Suprapubic skin (tissue), 4 donors: ENCODE results near the gene CADPS2. TPM values are rescaled to one million over a fixed set of nuclear protein-coding genes. Genes with fewer than 3 reads are reported as not detected.

Source experiments
- DNase-seq, 2 donors: peaks; one replicate each; pipeline ENCODE4 v3.0.0-alpha.2; 2019; ENCODE audit warnings: low spot score in 2 of 2
- H3K27ac ChIP-seq: fragments of 200-600 bp; sonication (generic); one replicate; pipeline ENCODE4 v1.5.1; 2019
- H3K27me3 ChIP-seq: fragments of 200-600 bp; sonication (generic); one replicate; pipeline ENCODE4 v1.5.1; 2019
- H3K36me3 ChIP-seq: fragments of 200-600 bp; sonication (generic); one replicate; pipeline ENCODE4 v1.5.1; 2019
- H3K4me1 ChIP-seq: fragments of 200-600 bp; sonication (generic); one replicate; pipeline ENCODE4 v1.5.1; 2019
- H3K4me3 ChIP-seq: fragments of 200-600 bp; sonication (generic); one replicate; pipeline ENCODE4 v1.5.1; 2019; ENCODE audit warnings: mild to moderate bottlenecking
- H3K9me3 ChIP-seq: fragments of 200-600 bp; sonication (generic); one replicate; pipeline ENCODE4 v1.5.1; 2019
- EP300 ChIP-seq: sonication (generic); formaldehyde crosslinking; IDR thresholded peaks from one replicate; pipeline ENCODE4 v1.6.1; 2017; ENCODE audit warnings: antibody characterized with exemption
- POLR2A ChIP-seq, 2 donors: fragments of 450-650 bp; IDR thresholded peaks; one replicate each; pipeline ENCODE4 v1.6.1; 2017; ENCODE audit warnings: antibody characterized with exemption in 2 of 2, mild to moderate bottlenecking in 2 of 2, moderate library complexity in 2 of 2
- POLR2AphosphoS5 ChIP-seq, 3 donors: sonication (generic); formaldehyde crosslinking; IDR thresholded peaks; one replicate each; pipeline ENCODE4 v1.6.1; 2017; ENCODE audit warnings: antibody characterized with exemption in 3 of 3
- WGBS: methylation state at CpG from one replicate; pipeline ENCODE4 v1.1.5; 2018; 5-methylcytosine and 5-hydroxymethylcytosine counted together
- total RNA-seq, 4 donors: library from RNA; depleted of rRNA; stranded (reverse); fragments of >200 nt; gene quantifications; one replicate each; pipeline ENCODE4 v1.1.0, GENCODE V29; 2016
- TF ChIP-seq, protein P1 (sequence below), 2 donors: fragments of 200-600 bp in 1 of 2; fragments of 450-650 bp in 1 of 2; sonication (generic) in 1 of 2; IDR thresholded peaks; one replicate each; pipeline ENCODE4 v1.5.1; 2016 to 2019; ENCODE audit warnings: antibody characterized with exemption in 2 of 2, mild to moderate bottlenecking in 1 of 2, moderate library complexity in 1 of 2

Gene CADPS2
- total RNA-seq, 4 donors from 2014 or later = 3.9 to 9.8 (median 8.1) TPM

DNA sequence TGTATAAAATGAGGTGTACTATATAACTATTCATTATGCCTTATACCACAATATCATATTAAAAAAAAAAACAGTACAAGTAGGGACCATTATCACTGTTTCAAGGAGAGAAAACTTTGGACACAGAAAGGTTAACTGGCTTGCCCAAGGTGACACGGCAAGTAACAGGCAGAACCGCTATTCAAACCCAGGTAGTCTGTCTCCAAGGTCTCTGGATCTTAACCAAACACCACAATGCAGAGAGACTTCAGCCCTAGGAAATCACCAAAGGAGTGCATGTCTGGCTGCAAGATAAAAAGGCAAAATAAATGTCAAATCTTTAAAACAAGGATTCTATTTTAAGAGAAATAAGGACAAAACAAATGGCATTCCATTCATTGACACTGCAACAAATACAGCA is 56.3 kb downstream of the CADPS2 start:
- 72% methylated on average over 2 of the region's 2 CpGs for WGBS
- H3K27ac ChIP-seq = no peak overlapping the region
- no peaks in the 10 kb centered on the region for H3K27me3 ChIP-seq
- no peak overlapping the region for H3K4me3 ChIP-seq
- H3K9me3 ChIP-seq = no peaks in the 10 kb centered on the region
- no peaks in the 10 kb centered on the region for H3K4me1 ChIP-seq
- no peak for DNase-seq
- no peaks in the 10 kb centered on the region for H3K36me3 ChIP-seq
- no peak for TF ChIP-seq POLR2AphosphoS5 (IDR thresholded peaks at IDR 0.05)
- no peak for TF ChIP-seq EP300
- TF ChIP-seq, protein P1, sequence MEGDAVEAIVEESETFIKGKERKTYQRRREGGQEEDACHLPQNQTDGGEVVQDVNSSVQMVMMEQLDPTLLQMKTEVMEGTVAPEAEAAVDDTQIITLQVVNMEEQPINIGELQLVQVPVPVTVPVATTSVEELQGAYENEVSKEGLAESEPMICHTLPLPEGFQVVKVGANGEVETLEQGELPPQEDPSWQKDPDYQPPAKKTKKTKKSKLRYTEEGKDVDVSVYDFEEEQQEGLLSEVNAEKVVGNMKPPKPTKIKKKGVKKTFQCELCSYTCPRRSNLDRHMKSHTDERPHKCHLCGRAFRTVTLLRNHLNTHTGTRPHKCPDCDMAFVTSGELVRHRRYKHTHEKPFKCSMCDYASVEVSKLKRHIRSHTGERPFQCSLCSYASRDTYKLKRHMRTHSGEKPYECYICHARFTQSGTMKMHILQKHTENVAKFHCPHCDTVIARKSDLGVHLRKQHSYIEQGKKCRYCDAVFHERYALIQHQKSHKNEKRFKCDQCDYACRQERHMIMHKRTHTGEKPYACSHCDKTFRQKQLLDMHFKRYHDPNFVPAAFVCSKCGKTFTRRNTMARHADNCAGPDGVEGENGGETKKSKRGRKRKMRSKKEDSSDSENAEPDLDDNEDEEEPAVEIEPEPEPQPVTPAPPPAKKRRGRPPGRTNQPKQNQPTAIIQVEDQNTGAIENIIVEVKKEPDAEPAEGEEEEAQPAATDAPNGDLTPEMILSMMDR (IDR thresholded peaks at IDR 0.05) = no peak
- no peak for TF ChIP-seq POLR2A (IDR thresholded peaks at IDR 0.05)

DNA sequence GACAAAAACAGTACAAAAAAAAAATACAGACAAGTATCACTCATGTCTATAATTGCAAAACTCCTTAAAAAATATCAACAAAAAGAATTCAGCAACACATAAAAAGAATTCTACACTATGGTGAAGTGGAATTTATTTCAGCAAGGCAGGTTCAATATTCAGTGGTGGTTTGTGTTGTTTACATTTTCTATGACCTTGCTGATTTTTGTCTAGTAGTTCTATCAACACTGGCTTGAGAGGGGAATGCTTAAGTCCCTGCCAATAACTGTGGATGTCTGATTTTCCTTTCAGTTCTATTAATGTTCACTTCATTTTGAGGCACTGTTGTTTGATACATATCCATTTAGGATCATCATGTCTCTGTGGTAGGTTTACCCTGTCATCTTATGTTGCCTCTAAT is 58.5 kb downstream of the CADPS2 start:
- TF ChIP-seq POLR2AphosphoS5 (IDR thresholded peaks at IDR 0.05) (no peak), POLR2A (IDR thresholded peaks at IDR 0.05) (no peak), EP300 (no peak)
- TF ChIP-seq, protein P1 (IDR thresholded peaks at IDR 0.05) = no peak
- H3K9me3 ChIP-seq = no peaks in the 10 kb centered on the region
- no peak for DNase-seq
- no peak overlapping the region for H3K4me3 ChIP-seq
- H3K36me3 ChIP-seq = no peaks in the 10 kb centered on the region
- no peak overlapping the region for H3K27ac ChIP-seq
- no peaks in the 10 kb centered on the region for H3K27me3 ChIP-seq
- no peaks in the 10 kb centered on the region for H3K4me1 ChIP-seq

DNA sequence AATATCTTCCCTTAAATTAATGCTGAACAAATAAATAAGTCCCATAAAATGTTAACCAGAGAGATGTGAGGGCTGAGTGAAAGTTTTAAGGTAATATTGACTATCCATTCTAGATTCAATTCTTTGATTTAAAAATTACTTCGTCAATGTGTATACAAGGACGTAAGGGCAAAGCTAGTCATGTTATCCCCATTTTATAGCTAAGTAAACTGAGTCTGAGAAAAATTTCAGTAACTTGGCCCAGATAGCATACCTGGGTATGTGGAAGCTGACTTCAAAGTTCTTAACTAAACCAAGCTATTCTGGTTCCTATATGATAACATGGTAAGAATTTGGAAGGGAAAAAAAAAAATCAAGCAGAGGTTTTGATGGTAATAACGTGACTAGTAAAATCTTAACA is 72.4 kb downstream of the CADPS2 start:
- H3K4me1 ChIP-seq = no peaks in the 10 kb centered on the region
- no peaks in the 10 kb centered on the region for H3K36me3 ChIP-seq
- WGBS = 90% methylated on average over 3 of the region's 3 CpGs
- TF ChIP-seq POLR2A (IDR thresholded peaks at IDR 0.05) (no peak), POLR2AphosphoS5 (IDR thresholded peaks at IDR 0.05) (no peak), EP300 (no peak)
- TF ChIP-seq, protein P1 (IDR thresholded peaks at IDR 0.05) = no peak
- H3K9me3 ChIP-seq = no peaks in the 10 kb centered on the region
- no peaks in the 10 kb centered on the region for H3K27me3 ChIP-seq
- no peak overlapping the region for H3K4me3 ChIP-seq
- no peak for DNase-seq
- no peak overlapping the region for H3K27ac ChIP-seq

DNA sequence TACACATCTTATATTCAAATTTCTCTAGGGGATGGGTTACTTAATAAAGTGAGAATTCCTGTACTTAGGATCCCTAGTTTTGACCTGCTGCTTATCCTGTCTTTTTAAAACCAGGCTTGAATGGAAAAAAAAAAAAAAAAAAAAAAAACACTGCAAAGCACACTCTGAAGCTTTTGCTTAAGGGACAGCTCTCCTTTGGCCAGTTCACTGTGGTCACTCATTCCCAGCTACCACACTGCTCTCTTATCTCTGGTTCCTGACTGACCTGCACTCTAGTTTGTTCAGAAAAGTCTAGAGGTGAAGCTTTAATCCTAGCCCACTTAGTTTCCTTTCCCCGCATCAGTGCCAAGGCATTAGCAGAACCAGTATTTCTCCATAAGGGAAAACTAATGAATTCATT is 82.4 kb downstream of the CADPS2 start:
- TF ChIP-seq EP300 (no peak), POLR2A (IDR thresholded peaks at IDR 0.05) (no peak), POLR2AphosphoS5 (IDR thresholded peaks at IDR 0.05) (no peak)
- TF ChIP-seq, protein P1 (IDR thresholded peaks at IDR 0.05) = no peak
- H3K4me1 ChIP-seq = no peaks in the 10 kb centered on the region
- no peak for DNase-seq

DNA sequence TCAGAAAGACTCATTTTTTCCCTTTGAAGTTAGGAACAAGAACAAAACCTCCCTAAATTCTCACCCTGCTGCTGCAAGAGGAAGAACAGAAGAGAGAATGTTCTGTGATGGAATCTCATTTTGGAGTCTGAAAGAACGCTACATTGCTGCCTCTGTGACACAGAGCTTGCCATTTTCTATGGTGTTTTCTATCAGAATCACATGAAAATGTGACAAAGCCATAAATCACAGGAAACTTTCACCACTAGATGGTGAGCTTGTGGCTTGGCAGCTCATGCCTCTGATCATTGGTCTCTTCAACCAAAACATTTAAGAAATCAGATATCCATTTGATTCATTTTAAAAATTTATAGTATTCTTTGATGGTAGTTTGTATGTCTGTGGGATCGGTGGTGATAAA is 82.9 kb downstream of the CADPS2 start:
- Histone ChIP-seq H3K27me3 (no peaks in the 10 kb centered on the region), H3K27ac (no peak overlapping the region), H3K4me3 (no peak overlapping the region), H3K4me1 (no peaks in the 10 kb centered on the region), H3K9me3 (no peaks in the 10 kb centered on the region), H3K36me3 (no peaks in the 10 kb centered on the region)
- no peak for DNase-seq
- no peak for TF ChIP-seq EP300
- no peak for TF ChIP-seq POLR2A (IDR thresholded peaks at IDR 0.05)
- TF ChIP-seq POLR2AphosphoS5 (IDR thresholded peaks at IDR 0.05) = no peak
- WGBS = 34% methylated on average over 2 of the region's 2 CpGs

More for the DNA sequence above, 82.4 kb downstream of the CADPS2 start:
- Histone ChIP-seq H3K27me3 (no peaks in the 10 kb centered on the region), H3K27ac (no peak overlapping the region), H3K36me3 (no peaks in the 10 kb centered on the region), H3K4me3 (no peak overlapping the region), H3K9me3 (no peaks in the 10 kb centered on the region)
- WGBS = 96% methylated on average over 1 of the region's 1 CpG

DNA sequence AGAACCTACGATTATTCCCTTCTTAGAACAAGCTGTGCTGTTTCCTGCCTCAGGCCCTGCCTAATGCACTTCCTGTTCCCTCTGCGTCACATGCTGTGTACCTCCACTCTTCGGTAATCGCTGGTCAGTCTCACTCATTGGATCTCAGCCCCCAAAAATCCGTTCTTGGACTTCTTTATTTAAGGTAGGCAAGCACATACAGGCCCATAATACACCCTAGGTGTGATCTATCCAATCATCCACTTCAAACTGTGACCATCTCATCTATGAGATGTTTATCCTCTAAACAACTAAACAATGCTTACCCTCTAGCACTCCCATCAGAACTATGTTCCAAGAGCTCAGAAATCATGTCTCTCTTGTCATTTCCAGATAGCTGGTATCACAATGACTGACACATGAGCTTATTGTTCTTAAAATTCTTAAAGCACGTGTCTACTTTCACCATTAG is 83.9 kb downstream of the CADPS2 start:
- TF ChIP-seq POLR2A (IDR thresholded peaks at IDR 0.05) (no peak), EP300 (no peak), POLR2AphosphoS5 (IDR thresholded peaks at IDR 0.05) (no peak)
- TF ChIP-seq, protein P1 (IDR thresholded peaks at IDR 0.05) = no peak
- no peak for DNase-seq
- no peaks in the 10 kb centered on the region for H3K27me3 ChIP-seq
- H3K27ac ChIP-seq = no peak overlapping the region
- H3K4me1 ChIP-seq = no peaks in the 10 kb centered on the region
- H3K9me3 ChIP-seq = no peaks in the 10 kb centered on the region
- H3K4me3 ChIP-seq = no peak overlapping the region
- no peaks in the 10 kb centered on the region for H3K36me3 ChIP-seq
- WGBS = 55% methylated on average over 6 of the region's 6 CpGs
